Lower lobe of right lung (tissue), 2 donors: ENCODE measurements around the gene SHISA6. TPM values are rescaled to one million over a fixed set of nuclear protein-coding genes. Genes with fewer than 3 reads are reported as not detected.

Experiments
- ATAC-seq, 2 donors: fragments of 200-7000 bp; cut with Tn5 transposase; one replicate each; pipeline ENCODE4 v1.9.1; 2020 to 2022; ENCODE audit warnings: mild to moderate bottlenecking in 2 of 2, moderate library complexity in 2 of 2
- DNase-seq: peaks from one replicate; pipeline ENCODE4 v3.0.0-alpha.2; 2020
- H3K27ac ChIP-seq: fragments of 200-600 bp; one replicate; pipeline ENCODE4 v1.8.0; 2022
- H3K27me3 ChIP-seq: fragments of 200-600 bp; one replicate; pipeline ENCODE4 v1.8.0; 2022; ENCODE audit warnings: low read depth
- H3K36me3 ChIP-seq: fragments of 200-600 bp; one replicate; pipeline ENCODE4 v1.8.0; 2022; ENCODE audit warnings: mild to moderate bottlenecking
- H3K4me1 ChIP-seq: fragments of 200-600 bp; one replicate; pipeline ENCODE4 v1.8.0; 2022
- H3K4me3 ChIP-seq: fragments of 200-600 bp; one replicate; pipeline ENCODE4 v1.8.0; 2022; ENCODE audit warnings: mild to moderate bottlenecking
- H3K9me3 ChIP-seq: fragments of 200-600 bp; one replicate; pipeline ENCODE4 v1.8.0; 2022
- CTCF ChIP-seq: fragments of 200-600 bp; IDR thresholded peaks from one replicate; pipeline ENCODE4 v1.8.0; 2022; ENCODE audit warnings: antibody characterized with exemption, mild to moderate bottlenecking
- intact Hi-C: fragments of 100-400 bp; cut with DNase I; formaldehyde crosslinking; loops from one replicate; pipeline ENCODE4 v1.11.0; 2022
- total RNA-seq: library from RNA; stranded (reverse); fragmentation: NEBNext Ultra II Directional; extraction: Animal tissue kit (Norgen Biotek cat#: 25700); gene quantifications from one replicate; pipeline ENCODE4 v1.2.1, GENCODE V29; 2021
- donor health status: DM: no; HTN: yes; CAD: no; lungs with severe emphysema.

Gene SHISA6
- total RNA-seq, 1 donor from 2014 or later = 0.44 TPM

GRCh38 chr17:11514981-11515680 lies 274.1 kb downstream of the SHISA6 start:
- ATAC-seq (no peak), DNase-seq (no peak)
- Histone ChIP-seq H3K36me3 (no peaks in the 10 kb centered on the region), H3K27me3 (no peaks in the 10 kb centered on the region), H3K4me1 (no peaks in the 10 kb centered on the region), H3K27ac (no peak overlapping the region), H3K4me3 (no peak overlapping the region), H3K9me3 (no peaks in the 10 kb centered on the region)
- intact Hi-C loops = no loop called here
- TF ChIP-seq CTCF = no peak

GRCh38 chr17:11515901-11516300 lies 274.9 kb downstream of the SHISA6 start:
- Histone ChIP-seq H3K36me3 (no peaks in the 10 kb centered on the region), H3K4me3 (no peak overlapping the region), H3K27ac (no peak overlapping the region), H3K27me3 (no peaks in the 10 kb centered on the region), H3K4me1 (no peaks in the 10 kb centered on the region), H3K9me3 (no peaks in the 10 kb centered on the region)
- no peak for TF ChIP-seq CTCF
- DNase-seq (no peak), ATAC-seq (no peak)
- intact Hi-C loops = no loop called here

GRCh38 chr17:11535231-11535630 lies 294.2 kb downstream of the SHISA6 start:
- no peaks in the 10 kb centered on the region for H3K4me1 ChIP-seq
- H3K27ac ChIP-seq = no peak overlapping the region
- TF ChIP-seq CTCF = no peak
- no peak for ATAC-seq
- H3K36me3 ChIP-seq = no peaks in the 10 kb centered on the region
- DNase-seq = no peak
- H3K4me3 ChIP-seq = no peak overlapping the region
- no peaks in the 10 kb centered on the region for H3K27me3 ChIP-seq
- H3K9me3 ChIP-seq = no peaks in the 10 kb centered on the region
- intact Hi-C loops = no loop called here

GRCh38 chr17:11538366-11538765 lies 297.4 kb downstream of the SHISA6 start:
- no peaks in the 10 kb centered on the region for H3K36me3 ChIP-seq
- intact Hi-C loops = no loop called here
- ATAC-seq = no peak
- H3K27ac ChIP-seq = no peak overlapping the region
- no peak for DNase-seq
- H3K9me3 ChIP-seq = peaks cover 20% of the 10 kb centered on the region
- no peaks in the 10 kb centered on the region for H3K4me1 ChIP-seq
- TF ChIP-seq CTCF = no peak
- H3K27me3 ChIP-seq = no peaks in the 10 kb centered on the region
- H3K4me3 ChIP-seq = no peak overlapping the region

GRCh38 chr17:11539637-11540036 lies 298.6 kb downstream of the SHISA6 start:
- Histone ChIP-seq H3K4me3 (no peak overlapping the region), H3K9me3 (peaks cover 20% of the 10 kb centered on the region), H3K27ac (no peak overlapping the region), H3K27me3 (no peaks in the 10 kb centered on the region), H3K4me1 (no peaks in the 10 kb centered on the region), H3K36me3 (no peaks in the 10 kb centered on the region)
- intact Hi-C loops = no loop called here
- no peak for TF ChIP-seq CTCF
- DNase-seq = no peak
- ATAC-seq = no peak
